KMS-11 (cell line): Measurements from ENCODE around the gene DCST2.
A peak's percentile ranks its signal among the peaks of the same experiment; 100 is the strongest.

Experiments
- H2AFZ ChIP-seq: fragments of 200-600 bp; sonication (generic); 2 replicates; pipeline ENCODE4 v1.6.1; 2016; ENCODE audit warnings: antibody characterized with exemption, mixed run types, low read depth
- H3K27ac ChIP-seq: fragments of 200-600 bp; sonication (generic); 2 replicates; pipeline ENCODE4 v1.6.1; 2016; ENCODE audit warnings: mild to moderate bottlenecking, mixed run types
- H3K27me3 ChIP-seq: fragments of 200-600 bp; sonication (generic); 2 replicates; pipeline ENCODE4 v1.6.1; 2017; ENCODE audit warnings: mild to moderate bottlenecking, low read depth, mixed run types, moderate library complexity; ENCODE audit not compliant: insufficient read depth
- H3K36me3 ChIP-seq: fragments of 200-600 bp; sonication (generic); 2 replicates; pipeline ENCODE4 v1.6.1; 2017; ENCODE audit warnings: mild to moderate bottlenecking, mixed run types; ENCODE audit not compliant: insufficient read depth
- H3K4me1 ChIP-seq: fragments of 200-600 bp; sonication (generic); 2 replicates; pipeline ENCODE4 v1.6.1; 2016; ENCODE audit warnings: mild to moderate bottlenecking, low read depth, mixed run types; ENCODE audit not compliant: poor library complexity, severe bottlenecking
- H3K4me2 ChIP-seq: fragments of 200-600 bp; sonication (generic); 2 replicates; pipeline ENCODE4 v1.7.0; 2016; ENCODE audit warnings: mild to moderate bottlenecking, mixed run types
- H3K4me3 ChIP-seq: fragments of 200-600 bp; sonication (generic); IDR thresholded peaks from 2 replicates; pipeline ENCODE4 v1.6.1; 2017; ENCODE audit warnings: low read depth, low read length, mixed read lengths; ENCODE audit not compliant: insufficient read depth
- H3K79me2 ChIP-seq: fragments of 200-600 bp; sonication (generic); 2 replicates; pipeline ENCODE4 v1.6.1; 2016; ENCODE audit warnings: low read depth, mixed run types; ENCODE audit not compliant: insufficient read depth
- H3K9ac ChIP-seq: fragments of 200-600 bp; sonication (generic); 2 replicates; pipeline ENCODE4 v1.6.1; 2016; ENCODE audit warnings: mild to moderate bottlenecking, mixed run types
- H4K20me1 ChIP-seq: fragments of 200-600 bp; sonication (generic); 2 replicates; pipeline ENCODE4 v1.6.1; 2016; ENCODE audit warnings: mild to moderate bottlenecking, mixed run types; ENCODE audit not compliant: insufficient read depth
- CTCF ChIP-seq: fragments of 200-600 bp; sonication (generic); conservative IDR thresholded peaks from 2 replicates; pipeline ENCODE4 v1.6.1; 2017; ENCODE audit warnings: low read depth, mild to moderate bottlenecking, antibody characterized with exemption, low read length, moderate library complexity, mixed read lengths

Gene DCST2

GRCh38 chr1:155003227-155003765, 30.3 kb downstream of the DCST2 start:
- H4K20me1 ChIP-seq, result no peaks in the 10 kb centered on the region
- peak overlapping the region; percentile 85 for H3K9ac ChIP-seq
- TF ChIP-seq CTCF, result 0 out of 2 replicates have a peak, but pooled peaks have one; percentile 40
- H3K4me2 ChIP-seq, result peak overlapping the region; percentile 89
- H3K27me3 ChIP-seq, result no peaks in the 10 kb centered on the region
- peak overlapping the region; percentile 68 for H2AFZ ChIP-seq
- H3K36me3 ChIP-seq, result no peaks in the 10 kb centered on the region
- H3K79me2 ChIP-seq, result peaks cover 54% of the 10 kb centered on the region
- peak overlapping the region; percentile 72 for H3K27ac ChIP-seq
- H3K4me3 ChIP-seq, result peak overlapping the region; percentile 100
- peaks cover 48% of the 10 kb centered on the region for H3K4me1 ChIP-seq

DNA sequence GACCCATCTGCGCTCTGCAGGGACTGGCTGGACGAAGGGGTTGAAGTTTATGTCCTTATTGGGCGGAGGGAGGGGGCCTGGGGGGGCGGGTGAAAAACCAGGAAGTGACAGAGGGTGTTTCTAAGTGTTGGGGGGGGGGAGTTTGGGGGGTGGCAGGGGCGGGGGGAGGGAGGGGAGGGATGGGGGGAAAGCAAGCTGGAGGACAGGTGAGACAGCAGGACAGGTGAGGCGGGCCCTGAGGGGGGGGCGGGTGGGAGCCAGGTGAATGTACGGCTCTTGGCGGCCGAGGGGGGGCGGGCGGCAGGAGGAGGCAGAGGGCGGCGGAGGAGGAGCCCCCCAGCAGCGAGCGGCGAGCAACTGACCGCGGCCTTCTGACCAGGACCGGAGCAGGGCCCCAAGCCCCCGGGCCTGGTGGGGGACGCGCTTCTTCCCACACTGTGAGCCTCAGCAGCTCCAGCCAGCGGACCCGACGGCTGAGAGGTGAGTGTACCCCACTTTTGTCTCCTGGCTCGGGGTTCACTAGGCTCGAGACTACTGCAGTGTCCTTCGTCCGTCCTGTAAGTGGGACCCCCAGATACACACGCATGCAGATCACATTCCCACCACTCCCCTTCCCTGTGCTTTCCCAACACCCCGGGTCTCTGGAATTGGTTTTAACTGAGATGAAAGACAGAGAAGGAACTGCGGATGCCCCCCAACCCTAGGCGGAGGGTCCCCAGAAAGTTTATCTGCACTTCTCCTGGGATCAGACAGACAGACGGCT, 30.9 kb downstream of the DCST2 start, which contains the start of gene ZBTB7B:
TSS of gene ZBTB7B (plus strand) at position 339 of the 763 bp plus-strand sequence. CDS start 11,859 bp downstream, outside the sequence.
- Histone ChIP-seq H3K36me3 (no peaks in the 10 kb centered on the region), H3K9ac (peak within 1 kb of the TSS; percentile 85), H2AFZ (peak within 1 kb of the TSS; percentile 68), H3K79me2 (peaks cover 50% of the 10 kb centered on the region), H3K27me3 (no peaks in the 10 kb centered on the region), H3K27ac (peak within 1 kb of the TSS; percentile 91), H3K4me1 (peaks cover 54% of the 10 kb centered on the region), H4K20me1 (no peaks in the 10 kb centered on the region), H3K4me2 (peak within 1 kb of the TSS; percentile 89), H3K4me3 (peak within 1 kb of the TSS; percentile 100)
- no peak for TF ChIP-seq CTCF

DNA sequence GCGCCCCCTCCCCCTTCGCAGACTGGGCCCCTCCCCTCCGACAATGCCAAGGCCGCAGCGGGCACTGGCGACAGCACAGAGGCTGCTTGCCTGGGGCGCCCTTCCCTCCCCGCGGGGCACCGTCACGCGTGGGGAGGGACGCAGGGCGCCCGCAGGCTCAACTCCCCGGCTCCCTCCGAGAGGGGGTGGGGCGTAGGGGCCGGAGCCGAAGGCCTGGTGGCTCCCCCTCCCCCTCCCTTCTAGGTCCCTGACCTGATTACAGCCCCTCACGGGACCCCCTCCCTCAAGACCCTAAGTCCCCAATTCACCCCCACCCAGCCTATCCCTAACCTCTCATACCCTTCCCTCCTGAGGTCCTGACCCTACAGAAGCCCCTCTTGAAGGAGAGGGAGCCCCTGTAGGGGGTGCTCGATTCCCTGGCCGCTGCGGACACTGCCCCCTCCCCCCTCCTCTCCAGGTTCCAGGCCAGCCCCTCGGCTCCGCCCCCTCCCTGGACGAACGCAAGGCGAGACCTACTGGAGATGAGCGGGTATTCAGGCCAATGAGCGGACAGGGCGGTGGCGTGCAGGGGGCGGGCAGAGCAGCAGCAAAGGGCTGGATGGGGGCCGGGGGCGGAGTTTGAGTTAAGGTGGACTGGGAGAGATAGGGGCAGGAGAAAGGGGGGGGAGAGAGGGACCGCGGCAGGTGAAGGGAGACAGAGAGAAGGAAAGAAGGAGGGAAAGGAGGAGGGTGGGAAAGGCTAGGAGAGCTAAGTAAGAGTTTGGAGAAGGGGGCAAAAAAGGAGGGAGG, 31.7 kb downstream of the DCST2 start:
- H3K4me1 ChIP-seq, result peaks cover 56% of the 10 kb centered on the region

DNA sequence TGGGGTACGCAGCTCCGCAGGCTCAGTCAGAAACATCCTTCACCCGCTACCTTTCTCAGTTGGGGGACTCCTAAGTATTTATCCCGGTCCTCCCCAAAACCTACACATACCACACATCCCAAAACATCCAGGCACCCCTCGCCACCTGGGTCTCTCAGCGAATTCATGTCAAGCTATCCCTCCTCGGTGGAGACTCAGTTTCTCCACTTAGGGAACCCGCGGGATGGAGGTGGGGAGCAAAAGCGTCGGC, 32.2 kb downstream of the DCST2 start:
- H3K9ac ChIP-seq, result peak overlapping the region; percentile 84
- peaks cover 37% of the 10 kb centered on the region for H3K79me2 ChIP-seq
- H3K4me2 ChIP-seq, result peak overlapping the region; percentile 41
- H3K27me3 ChIP-seq, result no peaks in the 10 kb centered on the region
- no peaks in the 10 kb centered on the region for H3K36me3 ChIP-seq
- peak overlapping the region; percentile 91 for H3K27ac ChIP-seq
- H4K20me1 ChIP-seq, result no peaks in the 10 kb centered on the region
- no peak for TF ChIP-seq CTCF
- H3K4me1 ChIP-seq, result peaks cover 51% of the 10 kb centered on the region
- peak overlapping the region; percentile 62 for H2AFZ ChIP-seq
- peak overlapping the region; percentile 99 for H3K4me3 ChIP-seq

More for the DNA sequence above, 31.7 kb downstream of the DCST2 start:
- Histone ChIP-seq H3K4me3 (peak overlapping the region; percentile 99), H3K27ac (peak overlapping the region; percentile 91), H3K27me3 (no peaks in the 10 kb centered on the region), H3K79me2 (peaks cover 42% of the 10 kb centered on the region), H3K36me3 (no peaks in the 10 kb centered on the region), H3K9ac (peak overlapping the region; percentile 84), H3K4me2 (peak overlapping the region; percentile 41), H4K20me1 (no peaks in the 10 kb centered on the region), H2AFZ (peak overlapping the region; percentile 62; the same call in 1 of the 2 replicates)
- TF ChIP-seq CTCF, result peak; percentile 61
